Osteocyte (in vitro differentiated cells): ENCODE data around the gene IDH3G. TPM values are rescaled to one million over a fixed set of nuclear protein-coding genes. Genes with fewer than 3 reads are reported as not detected.

ENCODE experiments used
- DNase-seq: peaks from one replicate; pipeline ENCODE4 v3.0.0; 2021; ENCODE audit warnings: mixed read lengths; ENCODE audit not compliant: unreplicated experiment; ENCODE audit errors: extremely low spot score
- H3K27ac Mint-ChIP-seq: one replicate; pipeline ENCODE4 v1.8.0; 2021; ENCODE audit warnings: mild to moderate bottlenecking, mixed read lengths; ENCODE audit not compliant: unreplicated experiment
- H3K27me3 Mint-ChIP-seq: one replicate; pipeline ENCODE4 v1.8.0; 2021; ENCODE audit warnings: mixed read lengths; ENCODE audit not compliant: unreplicated experiment
- H3K36me3 Mint-ChIP-seq: one replicate; pipeline ENCODE4 v1.8.0; 2021; ENCODE audit warnings: mixed read lengths; ENCODE audit not compliant: unreplicated experiment
- H3K4me1 Mint-ChIP-seq: one replicate; pipeline ENCODE4 v1.8.0; 2021; ENCODE audit warnings: mixed read lengths; ENCODE audit not compliant: unreplicated experiment
- H3K4me3 Mint-ChIP-seq: one replicate; pipeline ENCODE4 v1.8.0; 2021; ENCODE audit warnings: mild to moderate bottlenecking, moderate library complexity, mixed read lengths; ENCODE audit not compliant: unreplicated experiment
- H3K9me3 Mint-ChIP-seq: one replicate; pipeline ENCODE4 v1.8.0; 2021; ENCODE audit warnings: mixed read lengths; ENCODE audit not compliant: unreplicated experiment
- CTCF ChIP-seq: fragments of 200-600 bp; sonication (generic); IDR thresholded peaks from 2 replicates; pipeline ENCODE4 v1.5.0; 2021; ENCODE audit warnings: antibody characterized with exemption, mild to moderate bottlenecking, moderate library complexity
- total RNA-seq: library from RNA; stranded (reverse); gene quantifications from 2 replicates; pipeline ENCODE4 v1.2.1, GENCODE V29; 2021

The IDH3G gene
- total RNA-seq, 1 donor from 2014 or later: 63.5 TPM

DNA sequence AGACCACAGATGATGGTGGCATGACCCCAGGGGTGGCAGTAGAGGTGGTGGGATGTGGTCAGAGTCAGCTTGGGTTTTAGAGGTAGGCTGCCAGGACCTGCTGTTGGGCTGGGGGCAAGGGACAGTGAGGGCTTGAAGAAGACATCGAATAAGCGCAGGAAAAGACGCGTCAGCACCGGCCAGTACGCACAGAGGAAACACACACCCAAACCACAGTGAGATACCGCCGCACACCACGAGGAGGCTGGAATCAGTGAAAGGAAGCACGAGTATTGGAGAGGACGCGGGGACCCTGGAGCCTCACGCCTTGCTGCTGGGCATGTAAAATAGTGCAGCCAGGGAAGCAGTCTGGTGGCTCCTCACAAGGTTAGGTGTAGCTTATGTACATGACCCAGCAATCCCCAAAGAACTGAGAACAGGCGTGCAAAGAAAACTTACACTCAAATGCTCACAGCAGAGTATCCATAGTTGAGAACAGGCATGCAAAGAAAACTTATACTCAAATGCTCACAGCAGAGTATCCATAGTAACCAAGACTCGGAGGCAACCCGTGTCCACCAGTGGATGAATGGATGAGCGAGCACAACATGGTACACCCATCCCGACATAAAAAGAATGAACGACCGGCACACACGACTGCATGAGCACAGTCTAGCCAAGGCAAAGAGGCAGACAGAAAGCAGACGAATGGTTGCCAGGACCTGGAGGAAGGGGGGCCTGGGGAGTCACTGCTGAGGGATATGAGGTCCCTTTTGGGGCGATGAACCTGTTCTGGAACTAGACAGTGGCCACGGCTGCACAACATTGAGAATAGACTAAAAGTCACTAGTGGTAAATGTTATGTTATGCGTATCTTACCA, 22.9 kb upstream of the IDH3G start:
- Mint-ChIP-seq H3K27ac (no peak overlapping the region), H3K9me3 (no peaks in the 10 kb centered on the region), H3K36me3 (no peaks in the 10 kb centered on the region), H3K4me3 (no peak overlapping the region), H3K27me3 (no peaks in the 10 kb centered on the region), H3K4me1 (peaks cover 4% of the 10 kb centered on the region)
- no peak for TF ChIP-seq CTCF
- DNase-seq: no peak

DNA sequence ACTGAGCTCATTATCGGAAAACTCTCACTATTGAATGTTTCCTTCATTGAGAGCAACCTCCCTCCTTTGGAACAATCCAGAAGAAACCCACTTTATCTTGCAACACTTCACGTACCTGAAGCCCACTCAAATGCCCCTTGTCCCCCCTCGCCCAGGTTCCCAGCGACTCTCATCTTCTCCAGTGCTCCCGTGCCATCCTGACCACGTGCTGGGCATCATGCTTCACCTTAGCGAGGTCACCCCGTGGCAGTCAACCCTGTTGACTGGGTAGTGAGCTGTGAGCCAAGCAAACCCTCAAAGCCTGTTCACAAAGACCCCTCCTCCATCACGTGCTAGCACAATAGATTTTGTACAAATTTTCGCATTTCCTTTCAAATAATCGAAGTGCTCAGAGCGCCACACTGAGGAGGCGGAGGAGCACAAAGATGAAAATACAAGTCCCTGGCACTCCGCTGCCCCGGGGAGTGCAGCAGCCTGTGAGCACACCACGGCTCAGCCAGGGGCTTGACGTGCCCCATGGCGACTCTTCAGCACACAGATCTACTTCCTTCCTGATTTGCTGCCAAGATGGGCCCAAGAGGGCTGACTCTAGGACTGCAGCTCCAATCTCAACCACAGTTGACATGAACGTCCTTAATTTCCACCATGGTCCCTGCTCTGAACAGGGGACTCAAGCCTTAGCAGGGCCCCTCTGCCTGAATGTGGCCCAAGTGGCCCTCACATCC, 20.6 kb upstream of the IDH3G start:
- H3K4me3 Mint-ChIP-seq: no peak overlapping the region
- H3K36me3 Mint-ChIP-seq: no peaks in the 10 kb centered on the region
- H3K9me3 Mint-ChIP-seq: no peaks in the 10 kb centered on the region
- peaks cover 4% of the 10 kb centered on the region for H3K4me1 Mint-ChIP-seq
- DNase-seq: no peak
- H3K27ac Mint-ChIP-seq: no peak overlapping the region
- H3K27me3 Mint-ChIP-seq: no peaks in the 10 kb centered on the region
- no peak for TF ChIP-seq CTCF

- H3K9me3 Mint-ChIP-seq: no peaks in the 10 kb centered on the region
- no peaks in the 10 kb centered on the region for H3K27me3 Mint-ChIP-seq
- H3K4me1 Mint-ChIP-seq: no peaks in the 10 kb centered on the region
- no peak for TF ChIP-seq CTCF
- no peaks in the 10 kb centered on the region for H3K36me3 Mint-ChIP-seq
- no peak overlapping the region for H3K27ac Mint-ChIP-seq
- DNase-seq: no peak
- H3K4me3 Mint-ChIP-seq: no peak overlapping the region
These were observed 19.0 kb upstream of the IDH3G start for GRCh38 chrX:153813161-153813560.

DNA sequence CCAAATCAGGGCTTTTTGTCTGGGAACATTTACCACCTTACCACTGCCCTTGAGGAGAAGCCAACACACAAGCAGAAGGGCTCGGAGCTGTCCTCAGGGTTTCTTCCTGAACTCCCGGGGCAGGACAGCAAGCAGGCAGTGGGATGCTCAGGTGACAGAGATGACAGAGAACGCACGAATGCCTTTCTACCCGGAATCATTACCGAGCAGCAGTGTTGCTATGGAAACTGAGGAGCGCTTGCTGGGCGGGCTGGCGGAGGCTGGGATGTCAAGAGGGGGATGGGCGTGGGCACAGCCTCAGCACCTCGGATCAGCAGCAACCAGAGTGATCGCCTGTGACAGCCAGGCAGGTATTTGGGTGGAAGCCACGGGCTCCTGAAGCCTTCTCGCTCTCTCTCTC, 18.0 kb upstream of the IDH3G start:
- Mint-ChIP-seq H3K27ac (no peak overlapping the region), H3K4me1 (no peaks in the 10 kb centered on the region), H3K9me3 (no peaks in the 10 kb centered on the region), H3K4me3 (no peak overlapping the region), H3K36me3 (no peaks in the 10 kb centered on the region), H3K27me3 (no peaks in the 10 kb centered on the region)
- DNase-seq: no peak
- no peak for TF ChIP-seq CTCF

DNA sequence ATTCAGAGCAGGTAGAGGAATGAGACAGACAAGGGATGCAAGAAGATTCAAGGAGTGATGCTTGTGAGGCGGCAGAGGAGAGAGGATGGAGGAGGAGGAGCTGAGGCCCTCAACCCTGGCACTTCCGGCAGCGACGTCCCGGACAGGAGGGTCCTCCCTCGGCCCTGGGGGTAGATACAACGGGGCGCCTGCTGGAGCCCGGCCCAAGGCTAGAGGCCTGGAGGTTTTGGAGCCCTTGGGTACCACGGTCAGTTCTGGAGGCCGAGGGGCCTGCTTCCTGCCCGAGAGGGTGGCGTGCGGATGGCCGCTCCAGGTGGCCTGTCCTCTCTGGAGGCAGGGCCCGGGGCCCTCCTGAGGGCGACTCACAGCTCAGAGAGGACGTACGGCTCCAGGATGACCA, 13.8 kb upstream of the IDH3G start:
- Mint-ChIP-seq H3K9me3 (no peaks in the 10 kb centered on the region), H3K4me1 (no peaks in the 10 kb centered on the region), H3K27me3 (no peaks in the 10 kb centered on the region), H3K4me3 (no peak overlapping the region), H3K36me3 (no peaks in the 10 kb centered on the region), H3K27ac (no peak overlapping the region)
- TF ChIP-seq CTCF: no peak
- no peak for DNase-seq
